GM12891 (cell line): ENCODE results near the gene SLC30A2.

Experiments used
- PAX5 ChIP-seq: IDR thresholded peaks from 2 replicates; pipeline ENCODE4 v1.6.1; 2011; ENCODE audit warnings: low read length, moderate library complexity, mild to moderate bottlenecking; ENCODE audit not compliant: insufficient read depth, severe bottlenecking
- POLR2A ChIP-seq: IDR thresholded peaks from 2 replicates; pipeline ENCODE4 v1.6.1; 2011; ENCODE audit warnings: low read depth, low read length, control low read depth
- POLR2AphosphoS5 ChIP-seq: IDR thresholded peaks from 2 replicates; pipeline ENCODE4 v1.6.1; 2011; ENCODE audit warnings: low read depth, low read length, control low read depth
- POU2F2 ChIP-seq: IDR thresholded peaks from 2 replicates; pipeline ENCODE4 v1.6.1; 2011; ENCODE audit warnings: low read depth, mild to moderate bottlenecking, control low read depth, low read length, moderate library complexity
- SPI1 ChIP-seq: IDR thresholded peaks from 2 replicates; pipeline ENCODE4 v1.6.1; 2011; ENCODE audit warnings: low read depth, low read length, control low read depth
- TAF1 ChIP-seq: IDR thresholded peaks from 2 replicates; pipeline ENCODE4 v1.6.1; 2011; ENCODE audit warnings: low read depth, low read length, control low read depth

GRCh38 chr1:25996966-25997827 lies 48.7 kb downstream of the SLC30A2 start:
- TF ChIP-seq POLR2A (no peak; the same call in 1 of the 2 replicates), TAF1 (no peak; the same call in 1 of the 2 replicates), POU2F2 (no peak), PAX5 (no peak), POLR2AphosphoS5 (no peak), SPI1 (peak; percentile 10; the same call in 1 of the 2 replicates)
